NCI-H2171 (cell line): ENCODE data around the gene ARHGAP26.

Experiments used
- DNase-seq: peaks from one replicate; lab custom pipeline; 2025; lab: John Stamatoyannopoulos, UW

ARHGAP26 gene

GRCh38 chr5:142872217-142872616 lies 102.0 kb downstream of the ARHGAP26 start:
- no peak for DNase-seq

DNA sequence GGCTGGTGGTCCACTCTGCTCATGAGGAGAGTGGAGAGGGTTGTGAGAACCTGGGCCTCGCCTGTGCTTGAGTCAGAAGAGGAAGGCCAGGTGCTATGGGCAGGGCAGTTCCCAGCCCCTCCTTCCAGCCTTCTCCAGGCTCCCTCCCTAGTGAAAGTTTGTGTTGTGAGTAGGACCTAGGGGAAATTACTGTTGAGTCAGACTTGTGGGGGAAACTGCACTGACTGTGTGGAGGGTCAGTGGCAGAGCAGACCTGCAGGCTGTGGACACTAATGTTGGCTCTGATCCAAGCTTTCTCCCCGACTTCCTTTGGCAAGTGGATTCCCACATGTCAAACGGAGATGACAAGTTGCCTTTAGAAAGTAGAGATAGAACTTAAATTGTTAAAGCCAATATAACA lies 102.6 kb downstream of the ARHGAP26 start:
- DNase-seq: no peak

DNA sequence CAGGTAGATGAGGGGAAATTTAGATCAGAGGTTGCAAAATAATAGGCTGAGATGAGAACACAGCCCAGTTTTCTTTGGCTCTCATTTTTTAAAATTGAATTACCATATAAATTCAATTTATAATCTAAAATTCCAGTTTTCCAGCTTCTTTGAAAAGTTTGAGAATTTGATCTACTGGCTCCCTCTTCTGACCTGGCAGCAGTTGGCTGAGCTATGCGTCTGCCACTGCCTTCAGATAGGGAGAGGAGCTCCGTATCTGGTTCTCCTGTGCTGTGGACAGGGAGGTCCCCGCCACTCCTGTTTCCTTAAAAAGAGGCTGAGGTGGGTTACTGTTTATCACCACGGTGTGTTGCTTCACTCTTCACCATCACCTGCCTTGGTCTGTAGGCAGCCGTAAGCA lies 103.7 kb downstream of the ARHGAP26 start:
- no peak for DNase-seq

GRCh38 chr5:142874540-142874939 lies 104.4 kb downstream of the ARHGAP26 start:
- DNase-seq: no peak

- no peak for DNase-seq
These were observed 105.8 kb downstream of the ARHGAP26 start for GRCh38 chr5:142875936-142876335.

- DNase-seq: no peak
These were observed 106.6 kb downstream of the ARHGAP26 start for GRCh38 chr5:142876817-142877216.

GRCh38 chr5:142878111-142878510 lies 107.9 kb downstream of the ARHGAP26 start:
- DNase-seq: no peak

GRCh38 chr5:142878638-142879037 lies 108.5 kb downstream of the ARHGAP26 start:
- DNase-seq: no peak

GRCh38 chr5:142881076-142881783 lies 111.1 kb downstream of the ARHGAP26 start:
- DNase-seq: no peak

DNA sequence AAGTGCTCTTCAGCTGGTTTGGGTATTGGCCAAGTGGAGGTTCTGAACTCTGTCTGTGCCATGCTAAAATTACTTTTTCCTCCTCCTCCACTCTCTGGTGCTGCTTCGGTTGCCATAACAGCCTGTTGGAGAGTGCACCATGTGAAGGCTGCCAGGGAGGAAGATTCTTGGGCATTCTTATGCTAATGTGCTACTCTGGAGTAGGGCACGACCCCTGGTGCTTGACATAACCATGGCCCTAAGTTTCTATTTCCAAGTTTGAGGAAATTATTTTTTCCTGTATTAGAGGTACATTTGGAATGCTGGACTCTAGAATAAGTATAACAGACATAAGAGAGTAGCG lies 111.6 kb downstream of the ARHGAP26 start:
- DNase-seq: no peak

GRCh38 chr5:142883025-142883424 lies 112.8 kb downstream of the ARHGAP26 start:
- DNase-seq: no peak

DNA sequence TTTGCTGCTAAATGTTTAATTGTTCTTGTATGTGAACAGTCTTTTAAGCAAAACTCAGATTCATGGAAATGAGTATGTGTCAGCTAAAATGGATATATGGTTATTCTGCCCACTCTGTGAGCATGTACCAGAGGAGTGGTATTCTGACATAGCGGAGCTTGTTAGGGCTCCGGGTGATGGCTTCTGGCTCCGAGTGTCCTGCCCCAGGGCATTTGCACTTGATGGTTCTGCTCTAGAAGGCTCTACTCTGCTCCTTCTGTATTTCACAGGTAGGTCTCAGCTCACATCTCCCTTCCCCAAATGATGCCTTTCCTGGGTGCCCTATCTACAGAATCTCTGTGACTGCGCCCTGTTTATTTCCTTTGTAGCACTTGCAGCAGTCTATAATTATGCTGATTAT lies 113.3 kb downstream of the ARHGAP26 start:
- DNase-seq: no peak

DNA sequence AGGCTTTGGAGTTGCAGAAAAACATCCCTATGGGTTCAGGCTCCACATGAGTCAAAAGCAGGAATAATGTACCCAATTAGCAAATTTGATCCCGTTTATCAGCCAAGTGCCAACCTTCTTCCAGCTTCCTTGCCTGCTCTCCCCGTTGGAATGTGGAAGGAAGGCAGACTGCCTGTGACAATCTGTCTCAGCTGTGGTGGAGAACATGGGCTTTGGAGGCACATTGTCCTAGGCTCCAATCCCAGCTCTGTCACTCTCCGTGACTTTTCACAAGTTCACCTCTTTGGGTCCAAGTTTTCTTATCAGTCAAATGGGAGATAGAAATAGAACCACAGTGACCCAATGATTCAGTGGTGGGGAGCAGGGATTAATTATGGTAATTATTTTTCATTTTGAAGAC lies 113.9 kb downstream of the ARHGAP26 start:
- no peak for DNase-seq

GRCh38 chr5:142886211-142886610 lies 116.0 kb downstream of the ARHGAP26 start:
- no peak for DNase-seq

GRCh38 chr5:142886956-142887355 lies 116.8 kb downstream of the ARHGAP26 start:
- no peak for DNase-seq

DNA sequence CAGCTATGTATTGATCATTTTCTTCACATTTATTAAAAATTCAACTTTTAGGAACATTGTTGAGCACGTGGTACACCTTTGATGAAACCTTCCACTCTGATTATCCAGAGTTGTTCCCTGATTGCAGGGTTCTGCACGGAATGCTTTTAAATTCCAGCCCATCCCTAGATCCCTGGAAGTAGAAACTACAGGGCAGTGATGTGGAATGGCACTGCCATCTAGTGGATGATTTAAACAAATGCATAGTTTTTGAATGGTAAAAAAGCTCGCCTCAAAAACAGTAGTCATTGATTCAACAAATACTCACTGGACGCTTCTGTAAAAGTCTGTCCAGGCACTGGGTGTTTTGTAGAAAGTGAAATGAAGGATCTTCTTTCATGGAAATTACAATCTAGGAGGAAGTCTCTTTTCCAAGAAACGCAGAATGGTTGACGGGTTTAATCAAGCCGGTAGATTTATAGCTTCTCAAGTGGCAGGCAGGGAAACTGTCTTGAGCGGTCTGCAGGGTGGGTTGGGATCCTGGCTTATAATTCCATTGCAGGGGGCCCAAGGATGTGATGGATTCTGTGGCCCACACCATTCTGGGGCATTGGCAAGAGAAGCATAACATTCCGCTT lies 118.4 kb downstream of the ARHGAP26 start:
- DNase-seq: peak; percentile 35

DNA sequence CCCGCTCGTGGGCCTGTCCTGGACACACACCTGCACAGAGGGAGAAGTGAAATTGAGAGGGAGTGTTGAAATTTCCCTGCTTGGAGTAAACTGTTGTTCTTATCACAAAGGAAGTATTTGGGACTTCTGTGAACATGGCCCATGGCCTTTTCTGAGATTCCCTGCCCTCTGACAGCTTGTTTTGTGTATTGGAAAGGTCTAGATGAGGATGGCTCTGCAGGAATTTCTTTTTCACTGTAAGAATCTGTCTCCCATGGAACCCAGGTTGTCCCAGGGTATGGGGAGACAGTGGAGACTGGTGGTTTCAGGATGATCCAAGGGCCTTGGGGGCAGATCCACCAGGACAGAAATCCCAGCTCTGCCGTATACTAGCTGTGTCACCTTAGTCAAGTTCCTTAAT lies 121.8 kb downstream of the ARHGAP26 start:
- no peak for DNase-seq

- no peak for DNase-seq
These were observed 124.1 kb downstream of the ARHGAP26 start for GRCh38 chr5:142894315-142894714.

- DNase-seq: no peak
These were observed 124.6 kb downstream of the ARHGAP26 start for GRCh38 chr5:142894749-142895148.

DNA sequence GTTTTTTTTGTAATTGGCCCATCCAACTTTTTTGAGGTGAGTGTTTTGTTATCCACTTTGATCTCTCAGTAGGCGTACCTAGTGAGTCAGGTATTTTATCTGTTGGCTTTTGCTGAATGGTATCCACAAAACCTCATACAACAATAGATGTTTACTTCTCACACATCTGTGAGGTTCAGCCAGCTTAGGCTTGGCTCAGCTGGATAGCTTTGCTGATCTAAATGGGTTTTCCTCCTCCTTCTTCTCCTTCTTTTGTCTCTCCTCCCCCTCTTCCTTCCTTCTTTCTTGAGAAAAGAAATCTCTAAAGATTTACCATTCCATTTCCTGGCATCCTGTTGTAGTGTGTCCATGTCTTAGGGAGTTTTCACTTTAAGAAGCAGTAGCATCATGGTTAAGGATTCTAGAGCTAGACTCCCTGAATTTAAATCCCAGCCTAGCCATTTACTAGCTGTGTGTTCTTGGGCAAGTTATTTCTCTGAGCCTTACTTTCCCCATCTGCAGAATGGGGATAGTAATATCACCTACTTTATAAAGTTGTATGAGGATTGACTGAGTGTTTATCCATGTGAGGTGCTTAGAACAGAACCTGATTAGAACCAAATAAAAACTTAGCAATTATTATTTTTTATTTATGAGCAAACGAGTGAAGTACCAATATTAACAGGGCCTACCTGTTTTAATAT lies 126.3 kb downstream of the ARHGAP26 start:
- no peak for DNase-seq

DNA sequence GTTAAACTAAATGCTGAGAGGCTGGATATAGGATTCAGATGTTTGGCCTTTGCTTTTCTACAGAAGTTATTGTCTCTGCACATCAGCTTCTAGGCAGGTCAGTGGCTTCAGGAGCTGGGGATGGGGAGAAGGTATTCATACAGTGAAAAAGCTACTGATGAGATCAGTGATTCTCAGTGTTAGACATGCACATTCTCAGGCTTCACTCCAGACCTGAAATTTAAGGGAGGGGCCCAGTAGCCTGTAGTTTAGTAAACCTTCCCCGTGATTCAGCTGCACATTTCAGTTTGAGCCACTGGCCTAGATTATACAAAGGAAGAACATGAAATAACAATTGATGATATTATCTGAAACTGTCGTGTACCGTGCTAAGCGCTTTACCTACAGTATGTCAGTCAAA lies 127.2 kb downstream of the ARHGAP26 start:
- no peak for DNase-seq

- no peak for DNase-seq
These were observed 130.8 kb downstream of the ARHGAP26 start for GRCh38 chr5:142900927-142901326.

GRCh38 chr5:142901476-142902185 lies 131.5 kb downstream of the ARHGAP26 start:
- no peak for DNase-seq
